H9 (cell line): ENCODE measurements around the gene EIF2AK2. TPM values are rescaled to one million over a fixed set of nuclear protein-coding genes. Genes with fewer than 3 reads are reported as not detected.

ENCODE experiments used
- DNase-seq: peaks from one replicate; pipeline ENCODE4 v3.0.0-alpha.2; 2017
- H2AFZ ChIP-seq: one replicate; pipeline ENCODE4 v1.6.1; 2013; ENCODE audit warnings: mild to moderate bottlenecking, low read length, control low read depth, moderate library complexity
- H2AK5ac ChIP-seq: 2 replicates; pipeline ENCODE4 v1.6.1; 2013; ENCODE audit warnings: low read length, control low read depth, mixed read lengths; ENCODE audit not compliant: insufficient read length
- H2BK120ac ChIP-seq: one replicate; pipeline ENCODE4 v1.6.1; 2013; ENCODE audit warnings: low read depth, mild to moderate bottlenecking, low read length, control low read depth, inconsistent platforms; ENCODE audit not compliant: poor library complexity, severe bottlenecking
- H2BK12ac ChIP-seq: 2 replicates; pipeline ENCODE4 v1.6.1; 2013; ENCODE audit warnings: low read length, control low read depth, mixed read lengths, low read depth; ENCODE audit not compliant: insufficient read length
- H2BK15ac ChIP-seq: 2 replicates; pipeline ENCODE4 v1.6.1; 2013; ENCODE audit warnings: low read depth, low read length, control low read depth
- H2BK20ac ChIP-seq: one replicate; pipeline ENCODE4 v1.6.1; 2013; ENCODE audit warnings: low read depth, mild to moderate bottlenecking, low read length, control low read depth, inconsistent platforms; ENCODE audit not compliant: poor library complexity, severe bottlenecking
- H2BK5ac ChIP-seq: 2 replicates; pipeline ENCODE4 v1.6.1; 2013; ENCODE audit warnings: low read length, control low read depth, mixed read lengths; ENCODE audit not compliant: insufficient read length
- H3K14ac ChIP-seq: 2 replicates; pipeline ENCODE4 v1.6.1; 2013; ENCODE audit warnings: low read length, control low read depth; ENCODE audit not compliant: insufficient read depth
- H3K18ac ChIP-seq: 2 replicates; pipeline ENCODE4 v1.6.1; 2013; ENCODE audit warnings: low read depth, mild to moderate bottlenecking, mixed read lengths, low read length, control low read depth; ENCODE audit not compliant: insufficient read length
- H3K23ac ChIP-seq: 2 replicates; pipeline ENCODE4 v1.6.1; 2013; ENCODE audit warnings: low read length, control low read depth, mixed read lengths, low read depth; ENCODE audit not compliant: insufficient read length
- H3K23me2 ChIP-seq: 2 replicates; pipeline ENCODE4 v1.6.1; 2013; ENCODE audit warnings: low read depth, mild to moderate bottlenecking, mixed read lengths, low read length, control low read depth; ENCODE audit not compliant: insufficient read length, poor library complexity, severe bottlenecking
- H3K27ac ChIP-seq: 2 replicates; pipeline ENCODE4 v1.5.1; 2013; ENCODE audit warnings: low read length, control low read depth, mixed read lengths, low read depth; ENCODE audit not compliant: insufficient read length
- H3K27me3 ChIP-seq: 2 replicates; pipeline ENCODE4 v1.6.1; 2013; ENCODE audit warnings: low read length, control low read depth, inconsistent platforms; ENCODE audit not compliant: insufficient read depth
- H3K4ac ChIP-seq: 2 replicates; pipeline ENCODE4 v1.6.1; 2013; ENCODE audit warnings: low read depth, mild to moderate bottlenecking, control low read depth, inconsistent platforms, low read length, moderate library complexity
- H3K4me1 ChIP-seq: 2 replicates; pipeline ENCODE4 v1.6.1; 2013; ENCODE audit warnings: low read length, control low read depth, inconsistent platforms; ENCODE audit not compliant: insufficient read depth
- H3K4me2 ChIP-seq: 2 replicates; pipeline ENCODE4 v1.6.1; 2013; ENCODE audit warnings: low read length, control low read depth, mixed read lengths; ENCODE audit not compliant: insufficient read length, insufficient read depth
- H3K56ac ChIP-seq: 2 replicates; pipeline ENCODE4 v1.6.1; 2013; ENCODE audit warnings: low read depth, mild to moderate bottlenecking, mixed read lengths, low read length, control low read depth; ENCODE audit not compliant: insufficient read length
- H3K79me1 ChIP-seq: 2 replicates; pipeline ENCODE4 v1.6.1; 2013; ENCODE audit warnings: low read depth, mild to moderate bottlenecking, moderate library complexity, low read length, control low read depth, inconsistent platforms; ENCODE audit not compliant: insufficient read depth, poor library complexity, severe bottlenecking
- H3K79me2 ChIP-seq: 2 replicates; pipeline ENCODE4 v1.6.1; 2013; ENCODE audit warnings: low read length, control low read depth, inconsistent platforms; ENCODE audit not compliant: insufficient read depth
- H3K9ac ChIP-seq: 2 replicates; pipeline ENCODE4 v1.6.1; 2013; ENCODE audit warnings: low read length, control low read depth, mixed read lengths; ENCODE audit not compliant: insufficient read length; ENCODE audit errors: extremely low read depth
- H3K9me3 ChIP-seq: one replicate; pipeline ENCODE4 v1.6.1; 2013; ENCODE audit warnings: low read depth, low read length, inconsistent platforms; ENCODE audit not compliant: control insufficient read depth
- H3T11ph ChIP-seq: one replicate; pipeline ENCODE4 v1.6.1; 2013; ENCODE audit warnings: mild to moderate bottlenecking, low read length, control low read depth, inconsistent platforms
- H4K20me1 ChIP-seq: one replicate; pipeline ENCODE4 v1.6.1; 2013; ENCODE audit not compliant: control insufficient read depth, insufficient read length, insufficient read depth
- H4K5ac ChIP-seq: 2 replicates; pipeline ENCODE4 v1.6.1; 2013; ENCODE audit warnings: low read depth, mild to moderate bottlenecking, mixed read lengths, low read length, control low read depth; ENCODE audit not compliant: insufficient read length
- H4K8ac ChIP-seq: replicated peaks from 2 replicates; pipeline ENCODE4 v1.6.1; 2013; ENCODE audit warnings: low read length, control low read depth, mixed read lengths, low read depth; ENCODE audit not compliant: insufficient read length
- H4K91ac ChIP-seq: 2 replicates; pipeline ENCODE4 v1.6.1; 2013; ENCODE audit warnings: low read depth, mild to moderate bottlenecking, moderate library complexity, mixed read lengths, low read length, control low read depth; ENCODE audit not compliant: insufficient read length
- H3K27ac Mint-ChIP-seq, 3 experiments: 2 replicates in 2 of 3; 3 replicates in 1 of 3; pipeline ENCODE4 v1.8.0; 2020 to 2021; ENCODE audit warnings: mixed read lengths in 3 of 3, mild to moderate bottlenecking in 1 of 3, moderate library complexity in 1 of 3
- H3K27me3 Mint-ChIP-seq: 2 replicates; pipeline ENCODE4 v1.8.0; 2021; ENCODE audit warnings: low read depth, mild to moderate bottlenecking, moderate library complexity, mixed read lengths
- H3K36me3 Mint-ChIP-seq, 3 experiments: 2 replicates in 2 of 3; 3 replicates in 1 of 3; pipeline ENCODE4 v1.8.0; 2020 to 2021; ENCODE audit warnings: low read depth in 3 of 3, mixed read lengths in 3 of 3; ENCODE audit not compliant: insufficient read depth in 1 of 3
- H3K4me1 Mint-ChIP-seq, 2 experiments: 2 replicates each; pipeline ENCODE4 v1.8.0; 2020; ENCODE audit warnings: mixed read lengths in 2 of 2
- H3K4me3 Mint-ChIP-seq, 2 experiments: 2 replicates in 1 of 2; 3 replicates in 1 of 2; pipeline ENCODE4 v1.8.0; 2020 to 2021; ENCODE audit warnings: mild to moderate bottlenecking in 2 of 2, mixed read lengths in 2 of 2, moderate library complexity in 1 of 2
- H3K9me3 Mint-ChIP-seq, 2 experiments: 2 replicates in 1 of 2; 3 replicates in 1 of 2; pipeline ENCODE4 v1.8.0; 2020; ENCODE audit warnings: mild to moderate bottlenecking in 2 of 2, mixed read lengths in 2 of 2, moderate library complexity in 1 of 2
- CTCF ChIP-seq: fragments of 200-600 bp; sonication (generic); conservative IDR thresholded peaks from 3 replicates; pipeline ENCODE4 v1.8.0; 2021; ENCODE audit warnings: antibody characterized with exemption, mild to moderate bottlenecking
- WGBS: extraction: QIAGEN DNeasy Blood & Tissue Kit; methylation state at CpG from one replicate; pipeline ENCODE4 v1.1.7; 2013; ENCODE audit warnings: missing lambda C conversion rate, low lambda C conversion rate, mixed read lengths; ENCODE audit not compliant: insufficient read length; ENCODE audit errors: extremely low coverage; 5-methylcytosine and 5-hydroxymethylcytosine counted together
- total RNA-seq: library from RNA; stranded (reverse); gene quantifications from 2 replicates; pipeline ENCODE4 v1.2.1, GENCODE V29; 2021

Gene EIF2AK2
- total RNA-seq, 1 experiment from 2014 or later = 55.7 TPM

GRCh38 chr2:37104178-37104577 is 52.6 kb downstream of the EIF2AK2 start:
- no peak overlapping the region for H2BK120ac ChIP-seq
- H3K14ac ChIP-seq = no peak overlapping the region
- Mint-ChIP-seq H3K27me3 (no peaks in the 10 kb centered on the region), H3K4me3 (no peak overlapping the region), H3K4me1 (peaks cover 11 to 20% of the 10 kb centered on the region in 2 experiments), H3K27ac (0 out of 7 replicates have a peak overlapping the region, but pooled peaks of 1 of the 3 experiments have one; percentile 5), H3K36me3 (peaks cover 12 to 46% (median 38%) of the 10 kb centered on the region in 3 experiments; a peak in 6 of 7 replicates), H3K9me3 (no peaks in the 10 kb centered on the region)
- H3K18ac ChIP-seq = no peak overlapping the region
- no peaks in the 10 kb centered on the region for H3K4me1 ChIP-seq
- DNase-seq = no peak
- H3K23ac ChIP-seq = no peak overlapping the region
- H4K20me1 ChIP-seq = no peaks in the 10 kb centered on the region
- H2BK15ac ChIP-seq = no peak overlapping the region
- no peak overlapping the region for H3K56ac ChIP-seq
- H2BK5ac ChIP-seq = no peak overlapping the region
- no peak overlapping the region for H3T11ph ChIP-seq
- no peaks in the 10 kb centered on the region for H3K79me2 ChIP-seq
- H4K8ac ChIP-seq = no peak overlapping the region
- no peak overlapping the region for H4K5ac ChIP-seq
- H2BK12ac ChIP-seq = no peak overlapping the region
- H2AFZ ChIP-seq = no peak overlapping the region
- no peaks in the 10 kb centered on the region for H3K79me1 ChIP-seq
- H3K9ac ChIP-seq = no peak overlapping the region
- H2BK20ac ChIP-seq = no peak overlapping the region
- no peaks in the 10 kb centered on the region for H3K27me3 ChIP-seq
- H3K23me2 ChIP-seq = no peaks in the 10 kb centered on the region
- H3K9me3 ChIP-seq = no peaks in the 10 kb centered on the region
- H2AK5ac ChIP-seq = no peak overlapping the region
- H3K27ac ChIP-seq = no peak overlapping the region
- no peak overlapping the region for H4K91ac ChIP-seq
- TF ChIP-seq CTCF = no peak
- no peak overlapping the region for H3K4me2 ChIP-seq
- WGBS = no CpG with 5 or more reads among the region's 2 CpGs
- no peak overlapping the region for H3K4ac ChIP-seq
